NCI-H1694 (cell line): ENCODE results near the gene MAD1L1.
"Not testable (repeated sequence)": the region's sequence is repeated elsewhere in the genome, so short reads cannot be mapped to it uniquely, and the experiment has no call there.

Experiments
- DNase-seq: peaks from one replicate; lab custom pipeline; 2025; lab: John Stamatoyannopoulos, UW

The MAD1L1 gene

DNA sequence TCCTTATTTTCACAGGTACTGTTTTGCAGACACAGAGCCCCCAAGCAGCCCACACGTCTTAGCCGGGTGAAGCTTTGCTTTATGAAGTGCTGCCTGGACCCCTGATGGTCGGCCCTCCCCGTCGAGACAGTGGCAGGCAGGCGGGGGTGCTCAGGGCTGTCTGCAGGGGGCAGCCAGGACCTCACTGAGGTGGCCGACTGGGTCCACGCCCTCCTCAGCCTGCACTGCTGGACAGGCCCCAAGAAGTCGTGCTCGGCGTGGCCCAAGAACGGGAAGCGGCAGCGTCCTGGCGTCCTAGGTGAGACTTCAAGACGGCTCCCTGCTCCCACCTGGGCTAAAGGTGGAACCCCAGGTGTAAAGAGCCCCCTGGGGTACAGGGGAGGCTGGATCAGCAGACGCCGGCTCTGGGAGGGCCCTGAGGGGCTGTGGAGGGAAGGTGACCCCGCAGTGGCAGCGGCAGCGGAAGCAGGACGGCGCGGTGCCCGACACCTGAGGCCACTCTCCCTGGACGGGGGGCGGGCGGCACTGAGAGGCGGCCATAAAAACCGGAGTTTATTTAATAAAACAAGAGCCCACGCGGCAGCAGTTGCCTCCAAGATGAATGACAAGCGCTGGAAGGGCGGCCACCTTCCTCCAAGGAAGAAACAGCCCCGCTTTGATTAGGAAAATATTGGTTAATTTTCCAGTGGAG lies 383.2 kb downstream of the MAD1L1 start:
- DNase-seq, result no peak

DNA sequence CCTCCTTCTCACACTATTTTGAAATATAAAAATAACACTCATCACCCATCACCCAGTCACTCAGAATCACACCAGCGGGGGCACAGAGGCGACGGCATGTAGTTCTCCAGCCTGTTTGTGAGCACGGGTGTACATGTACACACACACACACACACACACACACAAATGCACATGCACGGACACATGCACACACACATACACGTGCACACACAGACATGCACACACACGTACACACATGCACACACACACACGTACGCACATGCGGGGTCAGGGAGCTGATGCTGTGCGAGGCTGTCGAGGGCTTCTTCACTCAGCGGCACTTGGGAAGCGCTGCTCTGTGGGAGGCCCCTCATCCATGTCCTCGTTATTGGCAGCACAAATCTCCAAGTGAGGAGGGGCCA lies 383.8 kb downstream of the MAD1L1 start:
- DNase-seq, result no peak

DNA sequence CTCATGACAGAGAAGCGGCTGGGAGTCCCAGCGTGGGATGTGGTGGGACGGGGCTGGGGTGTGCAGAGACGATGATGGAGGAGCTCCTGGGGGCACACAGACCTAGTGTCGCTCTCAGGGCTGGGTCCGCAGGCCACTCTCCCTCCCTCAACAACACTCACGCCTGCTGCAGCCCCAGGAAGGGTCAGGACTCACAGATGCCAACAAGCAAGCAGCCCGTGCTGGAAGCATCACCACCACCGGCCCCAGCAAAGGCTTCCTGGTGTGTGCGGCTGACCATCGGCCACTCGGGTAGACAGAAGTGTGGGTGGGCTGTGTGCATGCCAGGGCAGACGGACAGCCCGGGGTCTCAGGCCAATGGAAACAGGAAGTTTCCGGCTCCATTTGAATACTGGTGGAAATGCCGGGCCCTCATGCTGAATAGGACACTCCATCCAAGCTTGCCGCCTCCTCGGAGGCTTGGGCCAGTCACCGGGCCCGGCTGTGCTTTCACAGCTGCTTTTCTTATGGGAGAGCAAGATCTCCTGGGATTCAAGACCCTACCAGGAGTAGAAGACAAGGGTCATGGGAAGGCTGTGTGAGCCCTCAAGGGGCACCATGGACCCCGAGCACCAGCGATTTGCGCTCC lies 384.6 kb downstream of the MAD1L1 start:
- DNase-seq, result no peak

DNA sequence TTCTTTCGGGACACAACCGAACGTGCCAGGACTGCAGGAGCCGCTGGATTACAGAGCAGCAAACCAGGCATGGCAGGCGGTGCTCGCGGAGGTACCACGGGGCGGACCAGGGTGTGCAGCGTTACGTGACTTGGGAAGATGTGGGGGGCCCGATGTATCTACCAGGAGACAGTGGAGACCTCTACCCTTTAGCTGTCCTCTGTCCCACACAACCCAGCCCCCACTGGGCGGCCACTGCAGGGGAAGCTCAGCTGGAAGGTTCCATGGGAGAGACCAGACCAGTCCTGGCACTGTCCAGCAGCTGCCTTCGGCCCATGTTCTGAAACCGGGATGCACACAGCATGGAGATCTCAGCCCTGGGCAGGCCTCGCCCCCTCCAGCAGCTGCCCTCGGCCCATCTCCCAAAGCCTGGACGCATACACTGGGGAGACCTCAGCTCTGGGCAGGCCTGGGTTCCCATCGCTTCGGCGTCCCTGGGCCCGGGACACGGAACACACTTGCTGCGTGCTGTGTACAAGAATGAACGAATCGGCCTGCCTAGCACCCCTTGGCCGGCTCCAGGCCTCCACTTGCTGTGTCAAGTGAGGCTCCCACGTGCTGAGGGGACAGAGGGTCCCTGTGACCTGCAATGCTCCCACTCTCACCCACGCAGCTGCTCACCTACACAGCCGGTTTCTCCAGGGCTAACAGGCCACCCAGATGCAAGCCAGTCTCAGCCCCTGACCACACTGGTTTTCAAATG lies 385.3 kb downstream of the MAD1L1 start:
- no peak for DNase-seq

DNA sequence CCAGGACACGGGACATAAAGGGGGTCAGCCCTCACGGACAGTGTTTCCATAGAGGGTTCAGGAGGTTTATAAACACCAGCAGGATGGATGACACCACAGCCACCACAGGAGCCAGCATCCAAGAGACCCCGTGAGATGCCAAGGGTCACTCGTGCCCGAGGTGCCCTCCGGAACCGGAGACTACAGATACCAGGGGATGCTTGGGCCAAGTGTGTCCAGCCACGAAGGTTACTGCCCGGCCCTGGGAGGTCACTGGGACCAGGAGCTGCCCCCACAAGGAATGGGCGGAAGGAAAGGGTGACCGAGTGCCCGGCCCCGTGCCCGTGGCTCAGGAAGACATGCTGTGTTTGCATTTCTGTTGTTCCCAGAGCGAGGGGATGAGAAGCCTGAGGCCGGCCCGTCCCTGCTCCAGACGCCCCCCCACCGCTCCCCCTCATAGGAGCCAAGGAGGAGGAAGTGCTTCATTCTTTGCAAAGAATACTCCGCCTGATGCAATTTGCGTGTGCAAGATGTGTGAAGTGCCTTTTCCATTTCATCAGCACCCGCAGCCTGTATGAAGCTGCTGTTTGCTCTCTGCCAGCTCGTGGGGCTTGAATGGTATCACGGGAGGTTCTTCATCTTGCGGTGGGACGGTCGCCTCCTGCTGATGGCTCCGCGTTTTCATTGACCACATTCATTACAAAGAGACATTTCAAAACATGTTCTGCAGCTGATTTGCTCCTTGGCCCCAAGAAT lies 386.2 kb downstream of the MAD1L1 start:
- no peak for DNase-seq

DNA sequence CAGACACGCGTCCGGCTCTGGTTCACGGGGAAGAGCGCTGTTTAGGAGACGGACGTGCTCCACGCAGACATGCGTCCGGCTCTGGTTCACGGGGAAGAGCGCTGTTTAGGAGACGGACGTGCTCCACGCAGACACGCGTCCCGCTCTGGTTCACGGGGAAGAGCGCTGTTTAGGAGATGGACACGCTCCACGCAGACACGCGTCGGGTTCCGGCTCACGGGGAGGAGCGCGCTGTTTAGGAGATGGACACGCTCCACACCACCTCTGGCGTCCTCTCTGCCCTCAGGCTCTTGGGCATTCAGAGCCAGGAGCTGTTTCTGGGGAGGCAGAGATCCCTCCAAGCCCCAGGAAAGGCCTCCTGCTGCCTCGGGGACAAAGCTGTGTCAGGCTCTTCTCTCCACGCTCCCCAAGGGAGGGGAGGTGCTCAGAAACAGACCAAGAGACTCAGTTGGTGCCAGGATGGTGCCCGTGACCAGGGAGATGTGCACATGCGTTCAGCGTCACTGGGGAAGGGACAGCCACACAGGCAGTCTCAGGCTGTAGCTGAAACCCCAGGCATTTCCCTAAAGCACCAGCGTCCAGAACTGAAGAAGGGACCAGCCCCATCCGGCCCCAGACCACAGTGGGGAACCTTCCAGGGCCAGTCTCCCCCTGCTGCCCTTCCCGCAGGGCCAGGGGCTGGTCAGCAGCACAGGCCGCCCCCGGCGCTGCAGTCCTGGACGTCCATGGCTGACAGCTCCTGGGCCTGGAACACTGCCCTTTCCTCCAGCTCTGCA lies 387.0 kb downstream of the MAD1L1 start:
- no peak for DNase-seq

DNA sequence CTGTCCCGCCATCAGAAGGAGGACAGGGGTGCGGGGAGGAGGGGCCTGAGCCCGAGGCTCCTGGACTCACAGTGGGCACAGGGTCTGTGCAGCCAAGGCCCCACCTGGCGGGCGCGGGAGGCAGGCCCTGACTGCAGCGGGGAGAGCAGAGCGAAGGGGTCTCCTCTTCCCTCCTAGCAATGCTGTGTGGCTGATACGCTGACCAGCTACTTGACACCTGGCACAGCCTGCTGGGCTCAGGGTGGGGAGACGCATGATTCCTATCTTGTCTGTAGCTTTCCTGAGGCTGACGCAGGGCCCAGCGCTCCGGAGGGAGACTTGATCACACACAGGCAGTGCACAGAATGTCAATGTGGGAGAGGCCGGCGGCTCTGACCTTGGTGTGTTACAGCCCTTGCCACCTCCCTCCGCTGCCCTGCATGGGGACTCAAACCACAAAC lies 387.8 kb downstream of the MAD1L1 start:
- no peak for DNase-seq

DNA sequence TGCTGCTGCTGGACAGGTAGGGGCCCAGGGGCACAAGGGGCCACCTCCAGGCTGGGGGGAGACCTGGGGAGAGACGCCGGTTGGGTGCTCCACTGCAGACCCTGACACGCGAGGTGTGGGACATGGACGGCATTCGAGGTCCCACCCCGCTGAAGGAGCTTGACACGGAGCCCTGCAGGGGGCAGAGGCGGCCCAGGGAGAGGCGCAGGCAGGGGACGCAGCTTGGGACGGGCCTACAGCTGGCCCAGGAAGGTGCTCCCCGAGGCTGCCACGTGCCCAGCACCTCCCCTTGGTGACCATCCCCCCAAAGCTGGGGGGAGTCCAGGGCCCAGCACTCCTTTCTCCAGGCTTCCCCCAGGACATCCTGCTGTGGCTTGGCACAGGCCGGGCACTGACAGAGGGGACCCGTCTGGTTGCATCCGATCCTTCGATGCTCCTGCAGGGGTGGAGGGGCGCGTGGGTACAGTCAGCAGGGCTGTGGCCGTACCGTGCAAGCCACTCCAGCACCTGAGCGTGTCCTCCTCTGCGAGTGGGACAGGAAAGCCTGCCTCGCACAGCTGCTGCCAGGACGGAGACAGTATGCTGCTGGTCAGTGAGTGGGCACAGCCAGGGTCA lies 388.3 kb downstream of the MAD1L1 start:
- DNase-seq, result no peak

DNA sequence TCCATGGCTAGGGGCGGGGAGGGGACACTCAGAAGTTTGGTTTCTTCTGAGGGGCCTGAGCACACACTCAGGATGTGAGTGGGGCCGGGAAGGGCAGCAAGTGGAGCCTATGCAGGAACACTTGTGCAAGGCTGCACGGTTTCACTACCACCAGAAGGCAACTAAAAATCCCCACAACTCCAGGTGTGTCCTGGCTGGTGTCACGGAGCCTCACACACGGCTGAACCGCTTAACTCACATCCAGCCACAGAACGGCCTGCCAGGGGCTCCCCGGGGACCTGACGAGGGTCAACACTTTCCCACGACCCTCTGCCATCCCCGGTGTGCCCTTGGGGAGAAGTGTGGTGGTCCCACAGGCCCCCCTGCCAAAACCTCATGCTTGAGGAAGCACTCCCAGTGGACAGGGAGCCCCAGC lies 388.8 kb downstream of the MAD1L1 start:
- no peak for DNase-seq

DNA sequence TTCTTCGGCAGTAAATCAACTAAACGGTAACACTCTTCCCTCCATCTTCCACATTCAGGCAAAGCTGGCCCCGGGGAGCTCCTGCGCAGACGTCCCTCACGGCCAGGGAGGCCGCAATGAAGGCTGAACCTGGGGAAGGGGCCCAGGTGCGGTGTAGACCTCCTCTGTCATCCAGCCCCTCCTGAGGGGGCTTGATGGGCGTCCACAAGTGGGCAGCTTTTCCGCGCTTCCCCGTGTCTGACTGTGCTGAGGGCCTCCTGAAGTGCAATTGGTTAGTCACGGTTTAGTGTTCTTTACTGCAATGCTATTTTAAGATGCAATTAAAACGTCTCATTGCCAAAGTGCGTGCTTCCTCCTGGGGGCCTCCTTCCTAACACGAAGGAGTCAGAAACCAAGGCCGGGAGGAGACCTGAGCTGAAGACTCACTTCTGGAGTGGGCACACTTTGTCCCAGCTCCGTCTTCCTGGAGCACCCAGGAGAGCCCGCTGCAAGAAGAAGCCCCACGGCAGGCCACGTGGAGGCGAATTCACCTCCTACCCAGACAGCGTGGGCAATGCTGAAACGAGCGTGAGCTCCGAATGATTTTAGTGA lies 389.4 kb downstream of the MAD1L1 start:
- DNase-seq, result no peak

DNA sequence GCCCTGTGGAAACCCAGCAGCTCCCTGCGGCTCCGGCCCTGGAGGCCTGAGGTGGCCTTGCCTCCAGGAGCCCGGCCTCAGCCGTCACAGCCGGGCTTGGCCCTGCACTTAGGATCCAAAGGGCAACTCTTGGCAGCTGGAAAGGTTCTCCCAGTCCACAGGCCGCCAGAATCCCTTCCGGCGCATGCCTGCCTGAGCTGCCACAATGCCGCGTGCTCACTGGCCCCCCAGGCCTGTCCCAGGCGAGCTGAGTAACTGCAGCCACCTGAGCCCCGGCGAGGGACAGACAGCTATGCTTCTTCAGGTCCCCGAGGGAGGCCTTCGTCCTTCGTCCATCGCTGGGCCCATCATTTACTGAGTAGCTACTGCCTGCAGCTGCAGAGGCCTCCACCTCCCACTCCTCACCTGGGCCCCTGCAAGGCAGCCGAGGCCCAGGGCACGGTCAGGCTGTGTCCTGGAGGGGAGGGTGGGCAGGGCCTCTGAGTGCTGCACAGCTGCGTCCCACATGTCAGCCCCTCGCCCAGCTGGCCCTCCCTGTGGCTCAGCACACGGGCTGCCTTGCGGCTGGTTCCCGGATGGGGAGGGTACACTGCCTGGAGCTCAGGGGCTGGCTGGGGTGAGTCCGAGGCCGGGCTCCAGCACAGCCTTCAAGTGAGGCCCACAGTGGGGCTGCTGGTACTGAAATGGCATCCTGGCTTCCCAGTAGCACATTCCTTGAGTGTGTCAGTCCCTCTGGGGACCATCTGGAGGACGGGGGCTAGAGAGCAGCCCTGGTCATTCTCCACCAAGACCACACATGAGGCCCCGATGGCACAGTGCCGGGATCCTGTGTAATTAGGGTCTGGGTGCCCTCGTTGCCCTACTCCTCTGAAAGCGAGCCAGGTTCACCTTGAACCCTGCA lies 390.2 kb downstream of the MAD1L1 start:
- DNase-seq, result no peak

DNA sequence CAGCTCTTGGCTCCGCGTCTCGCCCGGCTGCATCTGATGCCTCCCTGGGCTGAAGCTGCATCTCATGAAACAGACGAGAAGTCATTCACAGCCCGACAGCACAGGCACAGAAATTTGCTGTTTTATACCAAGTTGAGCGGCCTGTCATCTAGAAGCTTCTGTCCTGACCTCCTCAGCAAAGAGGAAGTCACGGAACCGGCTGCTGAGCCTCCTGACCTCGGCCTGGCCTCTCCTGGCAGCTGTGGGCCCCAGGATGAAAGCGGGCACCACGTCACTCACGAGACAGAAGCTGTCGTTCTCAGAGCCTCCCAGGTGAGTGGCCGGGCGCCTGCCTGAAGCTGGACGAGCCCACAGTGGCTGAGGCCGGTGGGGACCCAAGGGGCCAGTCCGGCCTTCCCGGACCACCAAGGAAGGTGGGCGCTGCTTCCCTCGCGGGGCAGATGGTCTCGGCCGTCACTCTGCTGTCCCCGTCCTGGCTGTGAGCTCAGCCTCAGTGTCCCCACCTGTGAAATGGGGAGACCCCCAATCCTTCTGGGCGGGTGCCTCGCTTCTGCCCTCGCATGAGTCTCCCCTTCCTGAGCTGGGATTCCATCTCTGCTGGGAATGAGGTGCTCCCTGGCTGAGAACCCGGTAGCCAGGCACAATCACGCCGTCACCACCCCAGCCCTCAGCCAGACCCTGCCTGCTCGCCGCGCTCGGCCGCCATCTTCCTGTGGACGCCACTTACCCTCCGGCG lies 391.3 kb downstream of the MAD1L1 start:
- not testable (repeated sequence) for DNase-seq

DNA sequence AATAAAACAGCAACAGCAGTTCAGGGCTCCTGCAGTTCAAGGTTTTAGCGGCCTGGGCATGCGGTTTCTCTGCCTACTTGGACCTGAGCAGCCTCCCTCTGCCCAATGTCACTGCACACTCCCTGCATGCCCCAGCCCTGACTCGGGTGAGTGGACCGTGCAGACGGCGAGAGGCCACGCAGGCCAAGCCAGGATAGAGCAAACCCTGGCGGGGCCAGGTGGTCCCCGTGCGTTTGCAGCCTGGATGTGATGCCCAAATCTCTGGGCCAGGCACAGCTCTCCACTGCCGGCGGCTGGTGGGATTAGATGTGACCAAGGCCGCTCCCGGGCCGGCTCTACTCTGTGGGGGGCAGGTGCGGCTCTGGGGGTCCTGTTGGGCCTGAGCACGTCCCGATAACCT lies 392.0 kb downstream of the MAD1L1 start:
- not testable (repeated sequence) for DNase-seq

DNA sequence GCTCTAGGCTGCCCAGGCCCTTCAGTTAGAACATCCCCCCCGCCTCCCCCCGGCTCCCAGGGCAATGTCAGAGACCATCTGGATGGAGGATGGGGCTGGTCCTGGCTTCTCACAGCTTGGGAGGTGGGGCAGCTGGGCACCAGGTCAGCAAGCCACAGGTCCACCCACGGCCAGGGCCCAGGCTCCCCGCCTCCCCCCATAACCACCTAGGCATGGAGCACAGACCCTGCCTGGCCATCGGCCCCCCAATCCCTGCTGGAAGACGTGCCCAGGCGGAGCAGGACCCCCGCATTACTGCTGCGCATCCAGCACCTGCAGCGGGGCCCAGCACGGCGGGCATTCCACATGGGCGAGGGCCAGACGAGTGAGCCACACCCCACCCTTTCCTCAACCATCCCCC lies 393.0 kb downstream of the MAD1L1 start:
- no peak for DNase-seq

DNA sequence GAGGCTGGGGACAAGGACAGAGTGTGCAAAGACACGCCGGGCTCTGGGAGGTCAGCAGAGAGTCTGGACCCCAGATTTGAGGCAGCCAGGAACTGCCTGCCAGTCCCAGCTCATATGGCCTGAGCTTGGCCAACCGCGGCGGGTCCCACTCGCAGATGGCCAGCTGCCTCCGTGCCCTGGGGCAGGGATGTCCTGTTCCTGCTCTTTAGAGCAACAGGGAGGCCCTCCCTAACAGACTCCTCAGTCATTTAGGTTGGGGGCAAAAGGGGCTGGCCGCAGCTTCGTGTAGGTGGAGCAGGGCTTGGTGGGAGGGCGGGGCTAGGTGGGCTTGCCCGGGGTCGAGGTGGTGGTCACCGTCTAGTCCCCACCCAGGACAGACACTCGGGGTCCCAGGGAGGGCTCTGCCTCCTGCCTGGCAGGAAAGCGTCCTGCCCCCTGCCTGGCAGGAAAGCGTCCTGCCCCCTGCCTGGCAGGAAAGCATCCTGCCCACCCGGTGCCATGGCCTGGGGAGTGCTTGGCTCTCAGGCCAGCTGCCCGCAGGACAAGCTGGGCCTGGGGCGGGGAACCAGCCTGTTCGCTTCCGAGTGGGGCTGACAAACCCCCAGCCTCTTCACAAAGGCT lies 393.7 kb downstream of the MAD1L1 start:
- DNase-seq, result not testable (repeated sequence)

DNA sequence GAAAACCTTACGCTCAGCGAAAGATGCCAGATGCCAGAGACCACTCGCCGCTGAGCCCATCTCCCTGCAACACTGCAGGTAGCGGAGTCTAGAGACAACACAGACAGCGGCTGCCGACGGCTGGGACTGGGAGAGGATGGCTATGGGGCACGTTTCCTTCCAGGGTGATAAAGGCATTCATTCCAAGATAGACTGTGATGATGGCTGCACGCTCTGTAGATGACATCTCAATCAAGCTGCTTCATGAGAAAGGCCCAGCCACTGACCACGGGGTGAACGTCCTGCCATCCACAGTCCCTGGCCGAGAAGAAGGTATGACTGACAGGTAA lies 394.2 kb downstream of the MAD1L1 start:
- DNase-seq, result not testable (repeated sequence)

DNA sequence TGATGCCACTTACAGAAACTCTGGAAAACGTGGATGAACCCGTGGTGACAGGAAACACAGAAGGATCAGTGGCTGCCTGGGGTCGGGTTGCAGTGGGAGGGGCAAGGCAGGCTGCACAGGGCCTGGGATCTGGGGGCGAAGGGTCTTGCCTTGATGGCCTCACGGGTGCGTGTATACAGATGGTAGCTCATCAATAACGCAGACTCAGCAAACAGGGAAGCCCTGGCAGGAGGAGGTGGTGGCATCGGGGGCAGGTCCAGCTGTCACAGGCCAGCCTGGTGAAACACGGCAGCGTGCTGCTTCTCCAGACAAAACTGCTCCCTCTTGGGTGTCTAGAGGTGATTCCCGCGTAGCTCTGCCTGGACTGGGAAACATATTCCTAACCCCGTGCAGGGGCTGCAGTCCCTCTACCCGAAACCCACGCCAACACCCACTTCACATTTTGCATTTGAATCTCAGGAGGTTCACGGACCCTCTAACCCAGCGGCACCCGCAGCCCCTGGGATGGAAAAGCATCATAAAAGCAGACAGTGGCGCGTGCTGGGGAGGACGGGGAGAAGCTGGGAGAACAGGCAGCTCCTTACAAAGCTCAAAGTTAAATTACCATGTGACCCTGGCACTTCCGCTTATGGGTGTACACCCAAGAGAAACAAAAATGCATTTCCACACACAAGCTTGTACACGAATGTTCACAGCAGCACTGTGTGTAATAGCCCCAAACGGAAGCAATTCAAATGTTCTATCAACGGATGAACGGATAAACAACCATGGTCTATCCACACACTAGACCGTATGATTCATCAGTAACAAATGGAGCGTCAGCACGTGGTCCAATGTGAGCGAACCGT lies 394.8 kb downstream of the MAD1L1 start:
- peak; percentile 33 for DNase-seq
